PC-9 (cell line): ENCODE measurements around the gene GPRIN3.

Experiments used
- EZH2 ChIP-seq: fragments of 200-600 bp; sonication (generic); IDR thresholded peaks from 2 replicates; pipeline ENCODE4 v1.8.0; 2017; ENCODE audit warnings: antibody characterized with exemption, low read depth
- TF ChIP-seq, protein P1 (sequence below): fragments of 200-600 bp; sonication (generic); conservative IDR thresholded peaks from 2 replicates; pipeline ENCODE4 v1.6.1; 2017; ENCODE audit warnings: mixed run types, antibody characterized with exemption, mild to moderate bottlenecking, moderate library complexity

DNA sequence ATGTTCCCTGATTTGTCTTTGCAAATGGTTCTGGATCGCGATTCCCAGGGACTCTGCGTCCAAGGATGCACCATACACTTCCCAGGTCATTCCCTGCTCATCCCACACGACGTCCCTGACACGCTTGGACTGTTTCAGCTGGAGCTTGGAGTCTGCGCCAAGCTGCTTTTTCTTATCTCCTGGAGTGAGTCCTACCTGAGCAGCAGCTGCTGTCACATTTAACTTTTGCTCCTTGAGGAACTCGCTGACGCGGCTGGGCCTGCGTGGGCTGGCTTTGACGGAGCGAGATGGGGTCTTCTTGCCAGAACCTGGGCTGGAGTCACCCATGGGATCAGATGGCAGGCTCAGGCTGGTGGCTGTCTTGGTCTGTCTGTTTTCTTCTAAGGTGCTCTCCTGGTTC is 59.6 kb downstream of the GPRIN3 start:
- TF ChIP-seq, protein P1, sequence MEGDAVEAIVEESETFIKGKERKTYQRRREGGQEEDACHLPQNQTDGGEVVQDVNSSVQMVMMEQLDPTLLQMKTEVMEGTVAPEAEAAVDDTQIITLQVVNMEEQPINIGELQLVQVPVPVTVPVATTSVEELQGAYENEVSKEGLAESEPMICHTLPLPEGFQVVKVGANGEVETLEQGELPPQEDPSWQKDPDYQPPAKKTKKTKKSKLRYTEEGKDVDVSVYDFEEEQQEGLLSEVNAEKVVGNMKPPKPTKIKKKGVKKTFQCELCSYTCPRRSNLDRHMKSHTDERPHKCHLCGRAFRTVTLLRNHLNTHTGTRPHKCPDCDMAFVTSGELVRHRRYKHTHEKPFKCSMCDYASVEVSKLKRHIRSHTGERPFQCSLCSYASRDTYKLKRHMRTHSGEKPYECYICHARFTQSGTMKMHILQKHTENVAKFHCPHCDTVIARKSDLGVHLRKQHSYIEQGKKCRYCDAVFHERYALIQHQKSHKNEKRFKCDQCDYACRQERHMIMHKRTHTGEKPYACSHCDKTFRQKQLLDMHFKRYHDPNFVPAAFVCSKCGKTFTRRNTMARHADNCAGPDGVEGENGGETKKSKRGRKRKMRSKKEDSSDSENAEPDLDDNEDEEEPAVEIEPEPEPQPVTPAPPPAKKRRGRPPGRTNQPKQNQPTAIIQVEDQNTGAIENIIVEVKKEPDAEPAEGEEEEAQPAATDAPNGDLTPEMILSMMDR: no peak
- no peak for TF ChIP-seq EZH2
